Ishikawa (cell line): ENCODE results near the gene LINS1.

Experiments
- CEBPB ChIP-seq: IDR thresholded peaks from 2 replicates; pipeline ENCODE4 v1.6.1; 2012
- CREB1 ChIP-seq: IDR thresholded peaks from 2 replicates; pipeline ENCODE4 v1.6.1; 2012; ENCODE audit warnings: low read depth
- EP300 ChIP-seq: IDR thresholded peaks from 2 replicates; pipeline ENCODE4 v1.6.1; 2012; ENCODE audit warnings: borderline replicate concordance
- FOXM1 ChIP-seq: IDR thresholded peaks from 2 replicates; pipeline ENCODE4 v1.6.1; 2012; ENCODE audit warnings: low read depth, borderline replicate concordance
- RAD21 ChIP-seq: IDR thresholded peaks from 2 replicates; pipeline ENCODE4 v1.6.1; 2012; ENCODE audit warnings: low read depth
- REST ChIP-seq: IDR thresholded peaks from 2 replicates; pipeline ENCODE4 v1.6.1; 2012; ENCODE audit warnings: low read depth, mild to moderate bottlenecking
- TAF1 ChIP-seq: IDR thresholded peaks from 2 replicates; pipeline ENCODE4 v1.6.1; 2012; ENCODE audit warnings: low read depth, mild to moderate bottlenecking
- TCF12 ChIP-seq: IDR thresholded peaks from 2 replicates; pipeline ENCODE4 v1.6.1; 2012; ENCODE audit warnings: low read depth
- TEAD4 ChIP-seq: IDR thresholded peaks from 2 replicates; pipeline ENCODE4 v1.6.1; 2012
- YY1 ChIP-seq: IDR thresholded peaks from 2 replicates; pipeline ENCODE4 v1.6.1; 2012; ENCODE audit warnings: low read depth
- TF ChIP-seq, protein P1 (sequence below): IDR thresholded peaks from 2 replicates; pipeline ENCODE4 v1.6.1; 2012

GRCh38 chr15:100569391-100569790 is 32.6 kb downstream of the LINS1 start:
- TF ChIP-seq FOXM1 (no peak), YY1 (no peak), CREB1 (no peak), CEBPB (no peak), REST (no peak), TEAD4 (no peak), TAF1 (no peak), EP300 (no peak), TCF12 (no peak), RAD21 (no peak)
- TF ChIP-seq, protein P1, sequence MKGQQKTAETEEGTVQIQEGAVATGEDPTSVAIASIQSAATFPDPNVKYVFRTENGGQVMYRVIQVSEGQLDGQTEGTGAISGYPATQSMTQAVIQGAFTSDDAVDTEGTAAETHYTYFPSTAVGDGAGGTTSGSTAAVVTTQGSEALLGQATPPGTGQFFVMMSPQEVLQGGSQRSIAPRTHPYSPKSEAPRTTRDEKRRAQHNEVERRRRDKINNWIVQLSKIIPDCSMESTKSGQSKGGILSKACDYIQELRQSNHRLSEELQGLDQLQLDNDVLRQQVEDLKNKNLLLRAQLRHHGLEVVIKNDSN: no peak
